HepG2 (cell line): ENCODE data around the gene WDR82. TPM values are rescaled to one million over a fixed set of nuclear protein-coding genes. Genes with fewer than 3 reads are reported as not detected.

ENCODE experiments used
- BCL6 ChIP-seq: IDR thresholded peaks from 2 replicates; pipeline ENCODE4 v1.6.1; 2016; ENCODE audit warnings: missing genetic modification reagents, missing compliant biosample characterization
- HNRNPLL ChIP-seq: fragments of 200-400 bp; formaldehyde crosslinking; IDR thresholded peaks from 2 replicates; pipeline ENCODE4 v1.6.1; 2017; ENCODE audit warnings: mild to moderate bottlenecking, low read depth, low read length; ENCODE audit not compliant: poor library complexity, severe bottlenecking
- KLF6 ChIP-seq: IDR thresholded peaks from 2 replicates; pipeline ENCODE4 v1.8.0; 2016; ENCODE audit warnings: missing biosample characterization, missing genetic modification reagents
- NR2F6 ChIP-seq, 2 experiments: IDR thresholded peaks; 2 replicates each; pipeline ENCODE4 v1.6.1; 2016; ENCODE audit warnings: antibody characterized with exemption in 1 of 2, mild to moderate bottlenecking in 1 of 2
- SIX1 ChIP-seq: sonication (generic); formaldehyde crosslinking; IDR thresholded peaks from 2 replicates; pipeline ENCODE4 v1.4.0; 2020; ENCODE audit warnings: missing genetic modification reagents, borderline replicate concordance
- TEAD2 ChIP-seq: sonication (generic); formaldehyde crosslinking; IDR thresholded peaks from 2 replicates; pipeline ENCODE4 v1.9.0; 2021; ENCODE audit warnings: missing genetic modification reagents
- XRCC5 ChIP-seq: fragments of 200-400 bp; formaldehyde crosslinking; optimal IDR thresholded peaks from 2 replicates; pipeline ENCODE3; 2017; ENCODE audit warnings: mild to moderate bottlenecking, low read length
- polyA plus RNA-seq, 8 experiments: library from polyadenylated mRNA; depleted of rRNA in 3 of 8; stranded (reverse) in 7 of 8; unstranded in 1 of 8; fragments of >200 nt; fragmentation: Illumina TruSeq in 4 of 8; extraction: Trizol in 4 of 8; gene quantifications; 2 replicates each; pipeline versions ENCODE4 v1.2.1 to v1.2.3, GENCODE V29; 2011 to 2016; ENCODE audit warnings: low read depth in 4 of 8, missing spikeins in 1 of 8, mixed read lengths in 1 of 8; ENCODE audit not compliant: insufficient read depth in 1 of 8
- total RNA-seq, 5 experiments: library from RNA; depleted of rRNA; stranded (reverse); fragments of >200 nt; fragmentation: Illumina TruSeq; extraction: Trizol; gene quantifications; 2 replicates each; pipeline ENCODE4 v1.2.3, GENCODE V29; 2016; ENCODE audit warnings: low read depth in 1 of 5
- TF ChIP-seq, protein P1 (sequence below): sonication (generic); formaldehyde crosslinking; IDR thresholded peaks from 2 replicates; pipeline ENCODE4 v1.4.0; 2020; ENCODE audit warnings: missing genetic modification reagents
- TF ChIP-seq, protein P2 (sequence below): IDR thresholded peaks from 2 replicates; pipeline ENCODE4 v1.6.1; 2018; ENCODE audit warnings: missing genetic modification reagents, mild to moderate bottlenecking, missing compliant biosample characterization
- TF ChIP-seq, protein P3 (sequence below): sonication (generic); formaldehyde crosslinking; IDR thresholded peaks from 2 replicates; pipeline ENCODE4 v1.4.0; 2020; ENCODE audit warnings: missing genetic modification reagents
- TF ChIP-seq, protein P4 (sequence below): sonication (generic); formaldehyde crosslinking; IDR thresholded peaks from 2 replicates; pipeline ENCODE4 v1.5.0; 2020; ENCODE audit warnings: mild to moderate bottlenecking, missing genetic modification reagents, moderate library complexity
- TF ChIP-seq, protein P5 (sequence below), 2 experiments: sonication (generic) in 1 of 2; formaldehyde crosslinking in 1 of 2; IDR thresholded peaks; 2 replicates each; pipeline versions ENCODE4 v1.4.0 to v1.6.1; 2018 to 2020; ENCODE audit warnings: missing genetic modification reagents in 2 of 2, borderline replicate concordance in 1 of 2, low read depth in 1 of 2, mild to moderate bottlenecking in 1 of 2, missing biosample characterization in 1 of 2

Gene WDR82
- total and polyA plus RNA-seq, 2 of the 13 experiments (the other 11 are each of a cell fraction or from before 2014, with no cell fraction given), result 39.1 to 59.5 TPM

DNA sequence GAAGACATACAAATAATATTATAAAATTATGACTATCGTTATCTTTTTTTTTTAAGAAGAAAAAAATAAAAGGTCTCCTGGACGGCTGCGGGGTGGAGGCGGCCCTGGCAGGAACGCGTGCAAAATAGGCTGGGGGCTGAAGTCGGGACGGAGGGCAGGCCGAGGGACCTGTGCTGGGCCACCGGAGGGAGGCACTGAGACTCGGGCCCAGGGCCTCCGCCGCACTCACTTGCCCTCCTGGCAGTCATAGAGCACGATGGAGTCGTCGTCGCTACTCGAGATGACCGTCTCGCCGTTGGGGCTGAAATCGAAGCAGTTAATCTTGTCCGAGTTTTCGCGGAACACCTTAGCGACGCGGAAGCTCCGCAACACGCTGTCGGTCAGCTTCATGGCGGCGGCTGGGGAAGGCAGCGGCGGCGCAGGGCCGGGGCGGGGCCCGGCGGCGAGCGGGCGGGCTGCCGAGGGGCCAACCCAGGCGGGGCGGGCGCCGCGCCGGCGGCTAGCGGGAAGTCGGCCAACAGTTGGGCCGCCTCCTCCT, 408 bp downstream of the WDR82 start (continued):
- TF ChIP-seq, protein P1, sequence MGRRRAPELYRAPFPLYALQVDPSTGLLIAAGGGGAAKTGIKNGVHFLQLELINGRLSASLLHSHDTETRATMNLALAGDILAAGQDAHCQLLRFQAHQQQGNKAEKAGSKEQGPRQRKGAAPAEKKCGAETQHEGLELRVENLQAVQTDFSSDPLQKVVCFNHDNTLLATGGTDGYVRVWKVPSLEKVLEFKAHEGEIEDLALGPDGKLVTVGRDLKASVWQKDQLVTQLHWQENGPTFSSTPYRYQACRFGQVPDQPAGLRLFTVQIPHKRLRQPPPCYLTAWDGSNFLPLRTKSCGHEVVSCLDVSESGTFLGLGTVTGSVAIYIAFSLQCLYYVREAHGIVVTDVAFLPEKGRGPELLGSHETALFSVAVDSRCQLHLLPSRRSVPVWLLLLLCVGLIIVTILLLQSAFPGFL (CRISPR knock-in tag), result no peak
- TF ChIP-seq KLF6 (0 out of 2 replicates have a peak, but pooled peaks have one; percentile 12), BCL6 (CRISPR knock-in tag) (no peak), XRCC5 (peak; percentile 11), SIX1 (CRISPR knock-in tag) (no peak), HNRNPLL (peak; percentile 44), TEAD2 (no peak), NR2F6 (IDR thresholded peaks at IDR 0.05) (no peak), NR2F6 (CRISPR knock-in tag; IDR thresholded peaks at IDR 0.05) (0 out of 2 replicates have a peak, but pooled peaks have one; percentile 5)
- TF ChIP-seq, protein P2, sequence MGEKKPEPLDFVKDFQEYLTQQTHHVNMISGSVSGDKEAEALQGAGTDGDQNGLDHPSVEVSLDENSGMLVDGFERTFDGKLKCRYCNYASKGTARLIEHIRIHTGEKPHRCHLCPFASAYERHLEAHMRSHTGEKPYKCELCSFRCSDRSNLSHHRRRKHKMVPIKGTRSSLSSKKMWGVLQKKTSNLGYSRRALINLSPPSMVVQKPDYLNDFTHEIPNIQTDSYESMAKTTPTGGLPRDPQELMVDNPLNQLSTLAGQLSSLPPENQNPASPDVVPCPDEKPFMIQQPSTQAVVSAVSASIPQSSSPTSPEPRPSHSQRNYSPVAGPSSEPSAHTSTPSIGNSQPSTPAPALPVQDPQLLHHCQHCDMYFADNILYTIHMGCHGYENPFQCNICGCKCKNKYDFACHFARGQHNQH (CRISPR knock-in tag), result no peak
- TF ChIP-seq, protein P3, sequence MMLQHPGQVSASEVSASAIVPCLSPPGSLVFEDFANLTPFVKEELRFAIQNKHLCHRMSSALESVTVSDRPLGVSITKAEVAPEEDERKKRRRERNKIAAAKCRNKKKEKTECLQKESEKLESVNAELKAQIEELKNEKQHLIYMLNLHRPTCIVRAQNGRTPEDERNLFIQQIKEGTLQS (CRISPR knock-in tag), result peak; percentile 5; the same call in 1 of the 2 replicates
- TF ChIP-seq, protein P4, sequence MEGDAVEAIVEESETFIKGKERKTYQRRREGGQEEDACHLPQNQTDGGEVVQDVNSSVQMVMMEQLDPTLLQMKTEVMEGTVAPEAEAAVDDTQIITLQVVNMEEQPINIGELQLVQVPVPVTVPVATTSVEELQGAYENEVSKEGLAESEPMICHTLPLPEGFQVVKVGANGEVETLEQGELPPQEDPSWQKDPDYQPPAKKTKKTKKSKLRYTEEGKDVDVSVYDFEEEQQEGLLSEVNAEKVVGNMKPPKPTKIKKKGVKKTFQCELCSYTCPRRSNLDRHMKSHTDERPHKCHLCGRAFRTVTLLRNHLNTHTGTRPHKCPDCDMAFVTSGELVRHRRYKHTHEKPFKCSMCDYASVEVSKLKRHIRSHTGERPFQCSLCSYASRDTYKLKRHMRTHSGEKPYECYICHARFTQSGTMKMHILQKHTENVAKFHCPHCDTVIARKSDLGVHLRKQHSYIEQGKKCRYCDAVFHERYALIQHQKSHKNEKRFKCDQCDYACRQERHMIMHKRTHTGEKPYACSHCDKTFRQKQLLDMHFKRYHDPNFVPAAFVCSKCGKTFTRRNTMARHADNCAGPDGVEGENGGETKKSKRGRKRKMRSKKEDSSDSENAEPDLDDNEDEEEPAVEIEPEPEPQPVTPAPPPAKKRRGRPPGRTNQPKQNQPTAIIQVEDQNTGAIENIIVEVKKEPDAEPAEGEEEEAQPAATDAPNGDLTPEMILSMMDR, result peak; percentile 46
- TF ChIP-seq, protein P5, sequence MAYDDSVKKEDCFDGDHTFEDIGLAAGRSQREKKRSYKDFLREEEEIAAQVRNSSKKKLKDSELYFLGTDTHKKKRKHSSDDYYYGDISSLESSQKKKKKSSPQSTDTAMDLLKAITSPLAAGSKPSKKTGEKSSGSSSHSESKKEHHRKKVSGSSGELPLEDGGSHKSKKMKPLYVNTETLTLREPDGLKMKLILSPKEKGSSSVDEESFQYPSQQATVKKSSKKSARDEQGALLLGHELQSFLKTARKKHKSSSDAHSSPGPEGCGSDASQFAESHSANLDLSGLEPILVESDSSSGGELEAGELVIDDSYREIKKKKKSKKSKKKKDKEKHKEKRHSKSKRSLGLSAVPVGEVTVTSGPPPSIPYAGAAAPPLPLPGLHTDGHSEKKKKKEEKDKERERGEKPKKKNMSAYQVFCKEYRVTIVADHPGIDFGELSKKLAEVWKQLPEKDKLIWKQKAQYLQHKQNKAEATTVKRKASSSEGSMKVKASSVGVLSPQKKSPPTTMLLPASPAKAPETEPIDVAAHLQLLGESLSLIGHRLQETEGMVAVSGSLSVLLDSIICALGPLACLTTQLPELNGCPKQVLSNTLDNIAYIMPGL (CRISPR knock-in tag; IDR thresholded peaks at IDR 0.05; ENCODE audit: borderline replicate concordance in 1 of 2, low read depth in 1 of 2), result 0 out of 4 replicates have a peak, but pooled peaks of 1 of the 2 experiments have one; percentile 42
